Activated CD4-positive, alpha-beta T cell treated with anti-CD3 and anti-CD28 coated beads, Interleukin-2, amount 50 U/mL, for 16 hours (primary cell): ENCODE measurements around the gene F2R.

Source experiments
- DNase-seq: peaks from one replicate; pipeline ENCODE4 v3.0.0-alpha.2; 2020

The F2R gene

GRCh38 chr5:76690704-76691466 is 25.0 kb upstream of the F2R start:
- DNase-seq, result no peak

- peak; percentile 77 for DNase-seq
These were observed 24.3 kb upstream of the F2R start for GRCh38 chr5:76691467-76692273.

GRCh38 chr5:76692274-76692540 is 23.7 kb upstream of the F2R start:
- no peak for DNase-seq

GRCh38 chr5:76692651-76693050 is 23.3 kb upstream of the F2R start:
- no peak for DNase-seq

GRCh38 chr5:76693141-76693540 is 22.8 kb upstream of the F2R start:
- DNase-seq, result no peak

GRCh38 chr5:76694317-76694716 is 21.6 kb upstream of the F2R start:
- no peak for DNase-seq

GRCh38 chr5:76695346-76695745 is 20.6 kb upstream of the F2R start:
- no peak for DNase-seq

- DNase-seq, result no peak
These were observed 19.7 kb upstream of the F2R start for GRCh38 chr5:76696251-76696650.

- no peak for DNase-seq
These were observed 18.3 kb upstream of the F2R start for GRCh38 chr5:76697670-76698069.

- DNase-seq, result peak; percentile 30
These were observed 15.4 kb upstream of the F2R start for GRCh38 chr5:76700571-76700970.

- no peak for DNase-seq
These were observed 14.6 kb upstream of the F2R start for GRCh38 chr5:76701298-76701697.

- DNase-seq, result no peak
These were observed 12.2 kb upstream of the F2R start for GRCh38 chr5:76703707-76704106.

- no peak for DNase-seq
These were observed 11.7 kb upstream of the F2R start for GRCh38 chr5:76704131-76704663.

- DNase-seq, result no peak
These were observed 10.4 kb upstream of the F2R start for GRCh38 chr5:76705574-76705973.

- DNase-seq, result no peak
These were observed 6.2 kb upstream of the F2R start for GRCh38 chr5:76709762-76710161.

GRCh38 chr5:76710991-76711390 is 4.9 kb upstream of the F2R start:
- peak; percentile 77 for DNase-seq

- peak; percentile 28 for DNase-seq
These were observed 1.0 kb upstream of the F2R start for GRCh38 chr5:76714751-76715485.

GRCh38 chr5:76715486-76715735 is 515 bp upstream of the F2R start:
- no peak for DNase-seq

- DNase-seq, result peak; percentile 29
These were observed 681 bp downstream of the F2R start for GRCh38 chr5:76716456-76717157.

- DNase-seq, result no peak
These were observed 1.5 kb downstream of the F2R start for GRCh38 chr5:76717222-76718083.

GRCh38 chr5:76718381-76718832 is 2.5 kb downstream of the F2R start:
- no peak for DNase-seq

- DNase-seq, result no peak
These were observed 3.0 kb downstream of the F2R start for GRCh38 chr5:76718880-76719279.
